GM21390 (cell line): Measurements from ENCODE around the gene CKM.
"Not testable (repeated sequence)": the region's sequence is repeated elsewhere in the genome, so short reads cannot be mapped to it uniquely, and the experiment has no call there.

Experiments used
- ATAC-seq: cut with Tn5 transposase; IDR thresholded peaks from one replicate; pipeline ENCODE4 v1.9.1; 2021; ENCODE audit not compliant: unreplicated experiment

Gene CKM

DNA sequence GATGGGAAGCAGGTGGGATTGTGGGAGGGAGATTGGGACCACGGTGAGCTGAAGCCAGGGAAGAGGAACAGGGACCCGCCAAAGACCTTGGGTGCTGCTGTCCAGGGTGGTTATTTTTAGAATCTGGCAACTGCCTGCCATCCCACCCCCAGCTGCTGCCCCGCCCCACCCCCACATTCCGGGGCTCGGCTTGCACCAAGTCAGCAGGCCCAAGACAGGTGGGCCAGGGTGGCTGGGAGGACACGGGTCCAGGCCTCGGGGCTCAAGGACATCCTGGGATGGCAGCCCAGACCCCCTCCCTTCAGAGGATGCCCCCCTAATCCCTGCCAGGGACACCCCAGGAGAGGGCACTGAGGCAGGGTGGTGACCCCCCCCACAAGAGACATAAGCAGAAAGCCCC is 827 bp downstream of the CKM start:
- ATAC-seq, result no peak

DNA sequence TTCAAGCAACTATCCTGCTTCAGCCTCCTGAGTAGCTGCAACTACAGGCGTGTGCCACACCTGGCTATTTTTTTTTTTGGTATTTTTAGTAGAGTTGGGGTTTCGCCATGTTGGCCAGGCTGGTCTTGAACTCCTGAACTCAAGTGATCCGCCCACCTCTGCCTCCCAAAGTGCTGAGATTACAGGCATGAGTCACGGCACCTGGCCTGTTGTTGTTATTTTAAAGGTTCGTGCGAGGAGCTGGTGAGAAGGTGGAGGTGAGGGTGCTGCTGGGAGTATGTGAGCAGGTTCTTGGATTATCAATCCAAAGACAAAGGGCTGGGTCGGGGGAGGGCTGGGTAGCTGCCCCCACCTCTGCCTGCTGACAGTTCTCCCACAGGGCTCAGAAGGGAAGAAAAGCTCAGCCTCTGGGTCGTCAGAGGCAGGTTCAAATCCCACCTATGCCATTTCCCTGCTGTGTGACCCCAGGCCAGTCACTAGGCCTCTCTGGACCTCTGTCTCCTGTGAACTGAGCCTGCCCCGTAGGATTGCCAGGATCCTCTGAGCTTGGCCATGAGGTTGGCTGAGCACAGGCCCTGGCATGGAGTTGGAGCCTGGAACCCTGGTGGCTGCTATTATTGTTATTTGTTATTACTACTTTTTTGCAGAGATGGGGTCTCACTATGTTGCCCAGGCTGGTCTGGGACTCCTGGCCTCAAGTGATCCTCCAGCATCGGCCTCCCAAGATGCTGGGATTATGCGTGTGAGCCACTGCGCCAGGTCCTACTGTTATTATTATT is 1.5 kb downstream of the CKM start:
- ATAC-seq, result no peak

- no peak for ATAC-seq
Measured at GRCh38 chr19:45315304-45315703, 7.4 kb downstream of the CKM start.

DNA sequence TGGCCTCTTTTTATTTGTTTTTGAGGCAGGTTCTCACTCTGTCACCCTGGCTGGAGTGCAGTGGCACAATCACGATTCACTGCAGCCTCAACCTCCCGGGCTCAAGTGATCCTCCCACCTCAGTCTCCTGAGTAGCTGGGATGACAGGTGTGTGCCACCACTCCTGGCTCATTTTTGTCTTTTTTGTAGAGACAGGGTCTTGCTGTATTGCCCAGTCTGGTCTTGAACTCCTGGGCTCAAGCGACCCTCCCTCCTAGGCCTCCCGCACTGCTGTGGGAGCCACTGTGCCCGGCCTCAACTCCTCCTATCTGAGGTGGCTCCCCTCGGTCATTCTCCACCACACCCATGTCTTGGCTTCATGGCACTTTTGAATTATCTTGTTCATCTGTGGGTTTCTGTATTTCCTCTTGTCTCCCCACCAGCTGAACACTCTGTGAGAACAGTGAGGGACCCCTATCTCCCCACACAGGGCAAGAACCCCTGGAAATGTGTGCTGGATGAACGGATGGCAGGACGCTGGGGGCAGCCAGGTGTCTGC is 7.9 kb downstream of the CKM start:
- ATAC-seq, result no peak

GRCh38 chr19:45312285-45312684 is 10.4 kb downstream of the CKM start:
- ATAC-seq, result not testable (repeated sequence)

GRCh38 chr19:45311621-45312020 is 11.1 kb downstream of the CKM start:
- ATAC-seq, result no peak

DNA sequence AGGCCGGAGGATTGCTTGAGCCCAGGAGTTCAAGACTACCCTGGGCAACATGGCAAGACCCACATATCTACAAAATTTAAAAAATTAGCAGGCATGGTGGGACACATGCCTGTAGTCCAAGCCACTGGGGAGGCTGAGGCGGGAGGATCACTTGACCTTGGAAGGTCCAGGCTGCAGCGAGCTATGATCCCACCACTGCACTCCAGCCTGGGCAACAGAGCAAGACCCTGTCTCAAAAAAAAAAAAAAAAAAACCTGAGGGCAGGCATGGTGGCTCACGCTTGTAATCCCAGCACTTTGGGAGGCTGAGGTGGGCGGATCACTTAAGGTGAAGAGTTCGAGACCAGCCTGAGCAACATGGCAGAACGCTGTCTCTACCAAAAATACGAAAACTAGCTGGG is 13.4 kb downstream of the CKM start:
- not testable (repeated sequence) for ATAC-seq

- ATAC-seq, result no peak
Measured at GRCh38 chr19:45307361-45307760, 15.3 kb downstream of the CKM start.

GRCh38 chr19:45306518-45307027 is 16.1 kb downstream of the CKM start:
- no peak for ATAC-seq

GRCh38 chr19:45306040-45306439 is 16.6 kb downstream of the CKM start:
- ATAC-seq, result no peak

- ATAC-seq, result no peak
Measured at GRCh38 chr19:45305421-45305820, 17.3 kb downstream of the CKM start.

DNA sequence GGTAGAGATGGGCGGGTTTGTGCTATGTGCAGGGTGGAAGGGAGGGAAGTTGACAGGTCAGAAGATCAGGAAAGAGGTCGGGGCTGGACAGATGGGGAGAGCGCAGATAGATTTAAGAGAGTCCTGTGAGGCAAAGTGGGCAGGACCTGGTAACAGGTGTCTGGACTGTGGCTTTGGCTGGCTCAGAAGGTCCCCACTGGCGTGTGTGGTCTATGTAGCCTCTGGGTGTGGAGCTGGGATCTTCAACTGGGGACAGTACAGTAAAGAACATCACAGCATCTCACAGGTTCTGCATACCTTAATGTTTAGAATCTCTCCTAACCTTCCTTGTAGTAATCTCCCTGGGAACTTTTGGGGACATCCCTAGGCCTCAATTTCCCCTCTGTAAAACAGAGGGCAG is 17.7 kb downstream of the CKM start:
- ATAC-seq, result no peak

DNA sequence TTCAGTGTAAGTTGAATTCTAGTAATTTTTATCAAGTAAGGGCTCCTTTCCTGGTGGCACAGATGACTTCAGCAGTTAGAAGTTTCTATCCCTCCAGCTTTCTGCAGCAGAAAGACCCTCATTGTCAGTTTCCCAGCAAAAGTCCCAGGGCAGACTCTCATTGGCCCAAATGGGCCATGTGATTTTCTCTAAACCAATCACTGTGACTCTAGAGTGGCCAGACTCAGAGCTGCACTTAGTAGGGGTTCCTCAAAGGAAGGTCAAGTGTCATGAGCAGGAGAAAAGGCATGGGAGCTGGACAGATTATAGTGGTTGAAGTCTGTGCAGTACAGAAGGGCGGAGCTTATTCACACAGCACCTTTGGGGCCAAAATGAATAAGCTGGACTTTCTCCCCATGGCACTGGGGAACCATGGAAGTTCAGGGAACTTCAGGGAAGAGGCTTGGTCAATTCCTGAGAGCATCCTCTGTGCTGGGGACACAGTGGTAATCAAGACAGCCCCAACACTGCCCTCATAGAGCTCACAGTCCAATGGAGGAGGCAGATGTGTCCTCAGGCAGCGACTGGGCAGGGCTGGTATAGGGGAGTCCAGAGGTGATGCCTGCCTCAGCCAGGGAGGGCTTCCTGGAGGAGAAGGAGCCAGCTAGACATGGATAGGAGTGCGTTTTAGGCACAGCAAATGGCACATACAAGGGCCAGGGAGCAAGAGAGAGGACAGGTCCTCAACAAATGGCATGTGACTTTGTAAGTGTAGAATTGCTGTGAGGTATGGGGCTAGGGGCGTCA is 18.3 kb downstream of the CKM start:
- no peak for ATAC-seq

DNA sequence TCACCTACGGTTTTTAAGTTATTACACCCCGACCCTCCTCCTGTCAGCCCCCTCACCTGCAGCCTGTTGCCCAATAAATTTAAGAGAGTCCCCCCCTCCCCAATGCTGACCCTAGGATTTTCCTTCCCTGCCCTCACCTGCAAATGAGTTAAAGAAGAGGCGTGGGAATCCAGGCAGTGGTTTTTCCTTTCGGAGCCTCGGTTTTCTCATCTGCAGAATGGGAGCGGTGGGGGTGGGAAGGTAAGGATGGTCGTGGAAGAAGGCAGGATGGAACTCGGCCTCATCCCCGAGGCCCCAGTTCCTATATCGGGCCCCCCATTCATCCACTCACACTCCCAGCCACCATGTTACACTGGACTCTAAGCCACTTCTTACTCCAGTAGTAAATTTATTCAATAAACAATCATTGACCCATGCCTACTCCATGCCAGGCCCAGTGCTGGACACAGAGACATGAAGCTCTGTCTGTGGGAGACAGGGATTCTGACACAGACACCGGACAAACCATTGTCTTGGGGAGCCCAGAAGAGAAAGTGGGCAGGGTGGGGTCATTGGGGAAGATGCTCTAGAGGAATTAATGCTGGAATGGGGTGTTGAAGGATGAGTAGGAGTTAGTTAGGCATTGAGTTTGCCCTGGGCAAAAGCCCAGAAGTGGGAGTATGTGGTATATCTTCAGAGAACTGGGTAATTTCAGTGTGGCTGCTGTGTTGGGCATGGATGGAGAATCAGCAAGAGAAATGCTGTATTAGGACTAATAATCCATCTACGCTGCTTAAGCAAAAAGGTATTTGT is 19.2 kb downstream of the CKM start:
- ATAC-seq, result no peak

GRCh38 chr19:45302416-45302815 is 20.3 kb downstream of the CKM start:
- ATAC-seq, result no peak

DNA sequence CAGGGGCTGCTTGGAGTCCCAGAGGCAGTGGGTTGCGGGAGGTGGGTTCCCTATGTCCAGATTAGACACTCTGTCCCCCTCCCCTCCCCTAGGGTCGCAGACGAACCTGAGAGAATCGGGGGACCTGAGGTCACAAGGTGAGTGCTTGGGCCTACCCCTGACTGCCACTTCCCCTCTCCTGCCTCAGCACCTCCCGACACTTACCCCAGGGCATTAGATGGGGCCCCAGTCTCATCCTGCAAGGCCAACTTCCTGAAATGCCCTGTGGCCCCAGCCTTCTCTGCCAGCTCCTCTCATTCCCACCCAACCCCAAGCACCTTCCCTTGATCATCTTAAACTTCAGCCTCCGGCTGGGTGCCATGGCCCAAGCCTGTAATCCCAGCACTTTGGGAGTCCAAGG is 23.0 kb downstream of the CKM start:
- no peak for ATAC-seq

DNA sequence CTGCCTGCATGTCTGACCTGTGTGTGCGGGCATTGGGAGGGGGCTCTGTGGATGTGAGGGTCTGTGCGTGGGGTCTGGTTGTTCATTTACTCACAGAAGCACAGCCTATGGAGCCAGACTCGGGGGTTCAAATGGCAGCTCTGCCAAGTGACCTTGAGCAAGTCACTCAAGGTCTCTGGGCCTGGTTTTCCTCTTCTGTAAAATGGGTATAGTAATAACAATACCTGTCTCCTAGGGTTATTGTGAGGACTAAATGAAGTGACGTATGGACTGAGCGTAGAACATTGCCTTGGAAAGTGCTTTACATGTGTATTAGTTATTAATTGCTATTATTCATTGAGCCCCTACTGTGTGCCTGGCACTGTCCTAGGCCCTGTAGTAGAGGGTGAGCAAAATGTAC is 24.4 kb downstream of the CKM start:
- no peak for ATAC-seq

- ATAC-seq, result no peak
Measured at GRCh38 chr19:45297674-45298073, 25.0 kb downstream of the CKM start.

GRCh38 chr19:45296355-45296754 is 26.3 kb downstream of the CKM start:
- no peak for ATAC-seq

GRCh38 chr19:45295873-45296272 is 26.8 kb downstream of the CKM start:
- ATAC-seq, result no peak
